ENCODE measurements around the gene USP6NL. TPM values are rescaled to one million over a fixed set of nuclear protein-coding genes. Genes with fewer than 3 reads are reported as not detected.

The USP6NL gene
- total RNA-seq, 1 experiment from 2014 or later, result 38.7 TPM

- Histone ChIP-seq H3K27me3 (replicated peaks; ENCODE audit: insufficient read depth, low read depth, low read length, poor library complexity) (no peaks in the 10 kb centered on the region), H3K36me3 (ENCODE audit: insufficient read depth, low read length, poor library complexity, severe bottlenecking) (no peaks in the 10 kb centered on the region), H3K27ac (ENCODE audit: low read depth, low read length, poor library complexity, severe bottlenecking) (no peak overlapping the region), H3K4me1 (ENCODE audit: insufficient read depth, low read length, poor library complexity, severe bottlenecking) (peaks cover 18% of the 10 kb centered on the region), H3K9me3 (ENCODE audit: low read depth, low read length, poor library complexity, severe bottlenecking) (no peaks in the 10 kb centered on the region), H3K4me3 (ENCODE audit: low read depth, low read length, poor library complexity, severe bottlenecking) (no peak overlapping the region)
- BruUV-seq (replicated peaks), result no TSS peak
- CTCF ChIA-PET, result no interaction called here
- TF ChIP-seq EZH2 (IDR thresholded peaks at IDR 0.05; ENCODE audit: borderline replicate concordance, low read depth, low read length, poor library complexity, severe bottlenecking), result no peak
- TF ChIP-seq CTCF (conservative IDR thresholded peaks at IDR 0.05; ENCODE audit: low read depth, low read length), result no peak
- intact Hi-C loops (cut with micrococcal nuclease; ENCODE audit: unreplicated experiment), result no loop called here
- no peak for DNase-seq (ENCODE audit: low spot score)
- POLR2A ChIA-PET (ENCODE audit: low non-redundant PET), result no interaction called here
Measured at GRCh38 chr10:11578802-11579255, 32.6 kb downstream of the USP6NL start.

- ChIA-PET CTCF (no interaction called here), POLR2A (ENCODE audit: low non-redundant PET) (no interaction called here)
- Histone ChIP-seq H3K36me3 (ENCODE audit: insufficient read depth, low read length, poor library complexity, severe bottlenecking) (no peaks in the 10 kb centered on the region), H3K27ac (ENCODE audit: low read depth, low read length, poor library complexity, severe bottlenecking) (no peak overlapping the region), H3K9me3 (ENCODE audit: low read depth, low read length, poor library complexity, severe bottlenecking) (no peaks in the 10 kb centered on the region), H3K4me3 (ENCODE audit: low read depth, low read length, poor library complexity, severe bottlenecking) (no peak overlapping the region), H3K27me3 (replicated peaks; ENCODE audit: insufficient read depth, low read depth, low read length, poor library complexity) (no peaks in the 10 kb centered on the region), H3K4me1 (ENCODE audit: insufficient read depth, low read length, poor library complexity, severe bottlenecking) (peaks cover 39% of the 10 kb centered on the region)
- intact Hi-C loops (cut with micrococcal nuclease; ENCODE audit: unreplicated experiment), result no loop called here
- BruUV-seq (replicated peaks), result no TSS peak
- no peak for DNase-seq (ENCODE audit: low spot score)
- TF ChIP-seq EZH2 (IDR thresholded peaks at IDR 0.05; ENCODE audit: borderline replicate concordance, low read depth, low read length, poor library complexity, severe bottlenecking) (no peak), CTCF (conservative IDR thresholded peaks at IDR 0.05; ENCODE audit: low read depth, low read length) (no peak)
Measured at GRCh38 chr10:11576092-11576809, 35.2 kb downstream of the USP6NL start.

- peak overlapping the region; percentile 58 for H3K27ac ChIP-seq (ENCODE audit: low read depth, low read length, poor library complexity, severe bottlenecking)
- no TSS peak for BruUV-seq (replicated peaks)
- no peaks in the 10 kb centered on the region for H3K36me3 ChIP-seq (ENCODE audit: insufficient read depth, low read length, poor library complexity, severe bottlenecking)
- peak; percentile 75 for DNase-seq (ENCODE audit: low spot score)
- ChIA-PET POLR2A (ENCODE audit: low non-redundant PET) (no interaction called here), CTCF (interaction anchor here (1.4 kb wide), 1 partner anchor 38 kb away, joined by 4 read pairs; no protein-coding TSS in a partner anchor)
- no peaks in the 10 kb centered on the region for H3K27me3 ChIP-seq (replicated peaks; ENCODE audit: insufficient read depth, low read depth, low read length, poor library complexity)
- peak overlapping the region; percentile 2 for H3K4me3 ChIP-seq (ENCODE audit: low read depth, low read length, poor library complexity, severe bottlenecking)
- TF ChIP-seq EZH2 (IDR thresholded peaks at IDR 0.05; ENCODE audit: borderline replicate concordance, low read depth, low read length, poor library complexity, severe bottlenecking) (no peak), CTCF (conservative IDR thresholded peaks at IDR 0.05; ENCODE audit: low read depth, low read length) (no peak)
- H3K9me3 ChIP-seq (ENCODE audit: low read depth, low read length, poor library complexity, severe bottlenecking), result no peaks in the 10 kb centered on the region
- H3K4me1 ChIP-seq (ENCODE audit: insufficient read depth, low read length, poor library complexity, severe bottlenecking), result peaks cover 44% of the 10 kb centered on the region
- intact Hi-C loops (cut with micrococcal nuclease; ENCODE audit: unreplicated experiment), result no loop called here
Measured at GRCh38 chr10:11573497-11573896, 38.0 kb downstream of the USP6NL start.

Measured in A673 (cell line).